ENCODE data around the gene OR52I1. TPM values are rescaled to one million over a fixed set of nuclear protein-coding genes. Genes with fewer than 3 reads are reported as not detected.
A peak's percentile ranks its signal among the peaks of the same experiment; 100 is the strongest.

Gene OR52I1
- total RNA-seq, 4 donors from 2014 or later: not detected

GRCh38 chr11:4581443-4581842, 12.4 kb upstream of the OR52I1 start, which contains the start of gene OR52I2:
Gene OR52I2, plus strand, starts transcription at chr11:4581743.
- H3K27ac ChIP-seq: no peak within 1 kb of the TSS
- TF ChIP-seq CTCF (IDR thresholded peaks at IDR 0.05 in 4 of 5, conservative IDR thresholded peaks at IDR 0.05 in 1 of 5): no peak
- TF ChIP-seq POLR2A (IDR thresholded peaks at IDR 0.05): no peak
- ATAC-seq (no peak), DNase-seq (no peak)
- no peak within 1 kb of the TSS for H3K4me3 ChIP-seq
- no peaks in the 10 kb centered on the region for H3K36me3 ChIP-seq
- no peaks in the 10 kb centered on the region for H3K9me3 ChIP-seq
- in situ Hi-C loops (cut with MboI; ENCODE audit: low sequenced_read_pairs in 4 of 4) (no loop called here), intact Hi-C loops (cut with DNase I; ENCODE audit: low total_unique reads) (no loop called here)
- no peaks in the 10 kb centered on the region for H3K27me3 ChIP-seq
- H3K4me1 ChIP-seq: no peaks in the 10 kb centered on the region

DNA sequence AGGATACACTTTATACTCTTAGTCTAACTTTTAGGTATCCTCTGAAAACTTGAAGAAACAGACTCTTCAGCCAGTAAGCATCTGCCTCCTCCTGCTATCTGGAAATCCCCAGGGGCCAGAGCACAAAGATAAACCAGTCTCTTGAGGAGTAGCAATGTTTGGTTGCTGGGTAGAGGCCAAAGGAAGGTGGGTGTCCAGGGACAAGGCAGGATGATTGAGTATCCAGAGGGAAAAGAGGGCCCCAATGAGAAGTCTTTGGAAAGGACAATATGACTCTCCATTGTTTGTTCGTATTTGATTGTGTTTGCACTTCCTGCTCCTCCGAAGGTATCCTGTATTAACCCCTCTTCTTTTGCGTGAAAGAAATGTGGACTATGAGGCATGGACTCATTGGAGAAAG, 4.8 kb upstream of the OR52I1 start:
- TF ChIP-seq POLR2A (IDR thresholded peaks at IDR 0.05) (no peak), CTCF (IDR thresholded peaks at IDR 0.05 in 4 of 5, conservative IDR thresholded peaks at IDR 0.05 in 1 of 5) (no peak)

DNA sequence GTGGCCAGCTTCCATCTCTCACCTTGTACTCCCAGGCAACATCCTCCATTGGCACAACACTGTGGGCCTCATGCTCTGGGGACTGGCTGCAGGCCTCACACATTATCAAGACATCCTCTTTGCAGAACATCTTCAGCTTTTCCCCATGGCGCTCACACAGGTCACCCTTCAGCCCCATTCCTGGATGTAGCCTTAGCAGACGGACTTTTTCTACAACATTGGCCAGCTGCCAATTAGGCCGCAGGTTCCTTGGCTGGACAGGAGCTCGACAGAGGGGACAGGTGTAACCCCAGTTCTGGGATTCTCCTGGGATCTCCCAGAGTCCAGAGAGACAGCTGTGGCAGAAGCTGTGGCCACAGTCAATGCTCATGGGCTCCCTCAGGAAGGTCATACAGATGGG, 11.2 kb downstream of the OR52I1 start:
- no peaks in the 10 kb centered on the region for H3K9me3 ChIP-seq
- H3K27ac ChIP-seq: no peak overlapping the region
- in situ Hi-C loops (cut with MboI; ENCODE audit: low sequenced_read_pairs in 4 of 4): loop anchor here in 1 of 4 donors (25.0 kb wide), 1 partner anchor 768 kb away; the partner anchor contains the start of gene RHOG
- H3K4me1 ChIP-seq: peaks cover 16 to 19% of the 10 kb centered on the region in 2 donors
- peaks cover 0 to 53% of the 10 kb centered on the region in 2 donors for H3K36me3 ChIP-seq
- intact Hi-C loops (cut with DNase I; ENCODE audit: low total_unique reads): no loop called here
- H3K27me3 ChIP-seq: no peaks in the 10 kb centered on the region
- TF ChIP-seq POLR2A (IDR thresholded peaks at IDR 0.05) (no peak), CTCF (IDR thresholded peaks at IDR 0.05 in 4 of 5, conservative IDR thresholded peaks at IDR 0.05 in 1 of 5) (no peak)
- H3K4me3 ChIP-seq: no peak overlapping the region
- DNase-seq: no peak
- ATAC-seq: no peak

More for the DNA sequence above, 4.8 kb upstream of the OR52I1 start:
- Histone ChIP-seq H3K27me3 (no peaks in the 10 kb centered on the region), H3K4me3 (no peak overlapping the region), H3K27ac (no peak overlapping the region), H3K9me3 (no peaks in the 10 kb centered on the region), H3K4me1 (no peaks in the 10 kb centered on the region), H3K36me3 (no peaks in the 10 kb centered on the region)
- in situ Hi-C loops (cut with MboI; ENCODE audit: low sequenced_read_pairs in 4 of 4) (no loop called here), intact Hi-C loops (cut with DNase I; ENCODE audit: low total_unique reads) (no loop called here)
- ATAC-seq (no peak), DNase-seq (no peak)

DNA sequence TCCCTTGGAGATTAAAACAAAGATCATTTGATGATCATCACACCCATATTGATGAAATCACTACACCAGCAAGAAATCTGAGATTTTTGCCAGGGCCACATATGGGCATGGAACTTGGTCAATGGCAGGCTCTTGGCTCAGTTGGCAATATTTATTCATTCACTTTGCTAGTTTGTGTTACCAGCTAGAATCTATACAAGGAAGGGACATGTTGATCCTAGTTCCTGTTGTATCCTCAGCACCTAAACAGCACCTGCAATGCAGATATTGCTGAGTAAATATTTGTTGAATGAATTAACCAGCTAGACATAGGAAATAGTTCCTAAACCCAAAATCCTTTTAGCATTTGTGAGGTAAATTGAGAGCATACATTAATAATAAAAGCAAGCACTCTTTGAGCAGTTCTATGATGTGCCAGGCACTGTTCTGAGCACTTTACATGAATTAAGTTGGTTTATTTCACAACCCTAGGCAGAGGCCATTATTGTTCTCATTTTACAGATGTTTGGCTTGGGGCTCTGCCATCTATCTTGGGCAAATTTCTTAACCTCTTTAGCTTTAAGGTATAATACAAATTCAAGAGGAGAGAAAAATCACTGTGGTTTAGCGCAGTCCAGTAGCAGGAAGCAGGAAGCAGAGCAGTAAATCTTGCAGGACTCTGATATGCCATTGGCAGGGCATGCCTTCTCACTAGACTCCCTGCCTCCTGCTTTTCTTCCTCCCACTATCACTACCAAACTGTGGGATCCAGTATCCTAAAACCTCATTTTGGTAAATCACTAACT, 12.6 kb downstream of the OR52I1 start:
- DNase-seq (no peak), ATAC-seq (no peak)
- H3K36me3 ChIP-seq: peaks cover 0 to 39% of the 10 kb centered on the region in 2 donors
- H3K4me1 ChIP-seq: peaks cover 16 to 19% of the 10 kb centered on the region in 2 donors
- H3K27ac ChIP-seq: peak overlapping the region in 1 of 4 donors; percentile 87
- in situ Hi-C loops (cut with MboI; ENCODE audit: low sequenced_read_pairs in 4 of 4): loop anchor here in 1 of 4 donors (25.0 kb wide), 1 partner anchor 769 kb away; the partner anchor contains the start of gene RHOG
- no peaks in the 10 kb centered on the region for H3K27me3 ChIP-seq
- TF ChIP-seq POLR2A (IDR thresholded peaks at IDR 0.05): no peak
- TF ChIP-seq CTCF (IDR thresholded peaks at IDR 0.05 in 4 of 5, conservative IDR thresholded peaks at IDR 0.05 in 1 of 5): no peak
- peak overlapping the region in 2 of 4 donors; percentile 64 to 76 for H3K4me3 ChIP-seq
- intact Hi-C loops (cut with DNase I; ENCODE audit: low total_unique reads): no loop called here
- no peaks in the 10 kb centered on the region for H3K9me3 ChIP-seq

Data from gastrocnemius medialis (tissue), 4 donors.